ENCODE results near the gene TTC36. TPM values are rescaled to one million over a fixed set of nuclear protein-coding genes. Genes with fewer than 3 reads are reported as not detected.
"Not testable (repeated sequence)": the region's sequence is repeated elsewhere in the genome, so short reads cannot be mapped to it uniquely, and the experiment has no call there.

Gene TTC36
- total RNA-seq, 1 experiment from 2014 or later = not detected

- no peak for DNase-seq (ENCODE audit: low read depth)
Measured at GRCh38 chr11:118532091-118532490, 4.8 kb downstream of the TTC36 start.

- no peak for DNase-seq (ENCODE audit: low read depth)
Measured at GRCh38 chr11:118532852-118533768, 5.8 kb downstream of the TTC36 start.

DNA sequence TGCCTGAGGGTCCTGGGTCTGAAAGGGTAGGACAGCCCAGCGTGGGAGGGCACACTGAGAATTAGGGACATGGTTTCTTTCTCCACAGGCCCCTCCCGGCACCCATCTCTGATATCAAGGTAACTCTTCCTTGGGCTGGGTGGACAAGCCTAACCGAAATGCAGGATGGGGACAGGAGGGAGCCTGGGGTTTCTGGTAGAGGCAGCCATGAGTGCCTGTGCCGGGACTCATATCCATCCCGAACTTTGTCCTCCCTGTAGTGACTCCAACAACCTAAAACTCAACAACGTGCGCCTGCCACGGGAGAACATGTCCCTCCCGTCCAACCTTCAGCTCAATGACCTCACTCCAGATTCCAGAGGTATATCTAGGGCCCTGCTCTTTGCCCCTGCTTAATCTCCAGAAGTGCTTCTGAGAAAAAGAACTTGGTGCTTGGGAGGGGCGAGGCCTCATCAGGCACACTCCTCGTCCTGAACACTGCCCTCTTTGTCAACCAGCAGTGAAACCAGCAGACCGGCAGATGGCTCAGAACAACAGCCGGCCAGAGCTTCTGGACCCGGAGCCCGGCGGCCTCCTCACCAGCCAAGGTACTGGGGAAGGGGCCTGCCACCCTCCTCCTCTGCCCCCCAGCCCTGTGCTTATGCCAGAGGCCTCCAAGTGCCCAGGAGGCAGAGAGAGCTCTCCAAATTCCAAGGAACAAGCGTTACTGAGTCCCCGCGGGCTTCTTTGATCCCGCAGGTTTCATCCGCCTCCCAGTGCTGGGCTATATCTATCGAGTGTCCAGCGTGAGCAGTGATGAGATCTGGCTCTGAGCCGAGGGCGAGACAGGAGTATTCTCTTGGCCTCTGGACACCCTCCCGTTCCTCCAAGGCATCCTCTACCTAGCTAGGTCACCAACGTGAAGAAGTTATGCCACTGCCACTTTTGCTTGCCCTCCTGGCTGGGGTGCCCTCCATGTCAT, 6.8 kb downstream of the TTC36 start:
- peak; percentile 20 for DNase-seq (ENCODE audit: low read depth)

DNA sequence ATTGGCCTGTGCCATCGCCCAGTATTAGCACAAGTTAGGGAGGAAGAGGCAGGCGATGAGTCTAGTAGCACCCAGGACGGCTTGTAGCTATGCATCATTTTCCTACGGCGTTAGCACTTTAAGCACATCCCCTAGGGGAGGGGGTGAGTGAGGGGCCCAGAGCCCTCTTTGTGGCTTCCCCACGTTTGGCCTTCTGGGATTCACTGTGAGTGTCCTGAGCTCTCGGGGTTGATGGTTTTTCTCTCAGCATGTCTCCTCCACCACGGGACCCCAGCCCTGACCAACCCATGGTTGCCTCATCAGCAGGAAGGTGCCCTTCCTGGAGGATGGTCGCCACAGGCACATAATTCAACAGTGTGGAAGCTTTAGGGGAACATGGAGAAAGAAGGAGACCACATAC, 8.0 kb downstream of the TTC36 start:
- DNase-seq (ENCODE audit: low read depth) = no peak

GRCh38 chr11:118536726-118537125, 9.5 kb downstream of the TTC36 start:
- no peak for DNase-seq (ENCODE audit: low read depth)

DNA sequence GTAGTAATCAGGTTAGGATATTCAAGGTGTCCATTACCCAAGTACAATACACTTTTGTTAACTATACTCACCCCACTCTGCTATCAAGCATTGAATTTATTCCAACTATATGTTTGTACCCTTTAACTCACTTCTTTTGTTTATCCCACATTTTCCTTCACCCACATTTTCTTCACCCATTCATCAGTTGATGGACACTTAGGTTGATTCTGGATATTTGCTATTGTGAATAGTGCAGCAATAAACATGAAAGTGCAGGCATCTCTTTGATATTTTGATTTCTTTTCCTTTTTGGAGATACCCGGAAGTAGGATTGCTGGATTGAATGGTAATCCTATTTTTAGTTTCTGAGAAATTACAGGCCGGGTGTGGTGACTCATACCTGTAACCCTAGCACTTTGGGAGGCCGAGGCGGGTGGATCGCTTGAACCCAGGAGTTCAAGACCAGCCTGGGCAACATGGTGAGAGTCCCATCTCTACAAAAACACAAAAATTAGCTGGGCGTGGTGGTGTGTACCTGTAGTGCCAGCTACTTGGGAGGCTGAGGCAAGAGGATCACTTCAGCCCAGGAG, 10.2 kb downstream of the TTC36 start:
- peak; percentile 9 for DNase-seq (ENCODE audit: low read depth)

- DNase-seq (ENCODE audit: low read depth) = no peak
Measured at GRCh38 chr11:118544010-118544646, 16.9 kb downstream of the TTC36 start.

GRCh38 chr11:118544647-118545010, 17.4 kb downstream of the TTC36 start:
- no peak for DNase-seq (ENCODE audit: low read depth)

DNA sequence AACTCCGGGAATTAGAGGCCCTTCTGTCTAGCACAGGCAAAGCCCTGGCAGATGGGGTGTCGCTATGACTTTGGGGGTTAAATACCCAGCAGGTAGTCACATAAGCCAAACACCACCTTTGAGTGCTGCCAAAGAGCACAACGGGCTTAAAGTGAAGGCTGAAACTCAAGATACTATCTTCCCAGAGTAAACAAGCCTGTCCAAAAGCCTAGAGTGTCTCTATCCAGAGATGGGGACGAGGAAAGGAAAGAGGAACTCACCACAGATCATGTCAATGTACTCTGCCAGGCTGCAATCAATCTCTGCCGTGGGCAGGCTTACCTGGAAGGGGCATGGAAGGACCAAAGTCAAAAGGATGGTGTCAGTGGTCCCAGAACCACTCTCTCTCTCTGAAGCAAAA, 18.3 kb downstream of the TTC36 start:
- DNase-seq (ENCODE audit: low read depth) = no peak

GRCh38 chr11:118547132-118547531, 19.9 kb downstream of the TTC36 start:
- DNase-seq (ENCODE audit: low read depth) = no peak

DNA sequence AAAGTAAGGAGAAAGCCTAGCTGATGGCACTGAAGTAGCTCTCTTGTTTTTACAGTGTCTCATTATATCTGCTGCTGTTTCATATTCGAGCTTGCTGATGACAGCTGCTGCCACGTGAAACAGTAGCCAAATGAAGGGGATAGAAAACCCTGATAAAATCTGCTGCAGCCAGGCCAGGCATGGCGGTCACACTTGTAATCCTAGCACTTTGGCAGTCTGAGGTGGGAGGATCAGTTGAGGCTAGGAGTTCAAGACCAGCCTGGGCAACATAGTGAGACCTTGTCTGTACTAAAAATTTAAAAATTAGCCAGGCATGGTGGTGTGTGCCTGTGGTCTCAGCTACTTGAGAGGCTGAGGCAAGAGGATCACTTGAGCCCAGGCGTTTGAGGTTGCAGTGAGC, 25.1 kb downstream of the TTC36 start:
- DNase-seq (ENCODE audit: low read depth) = no peak

- DNase-seq (ENCODE audit: low read depth) = no peak
Measured at GRCh38 chr11:118560806-118561205, 33.5 kb downstream of the TTC36 start.

- DNase-seq (ENCODE audit: low read depth) = peak; percentile 13
Measured at GRCh38 chr11:118565051-118565450, 37.8 kb downstream of the TTC36 start.

GRCh38 chr11:118569670-118570069, 42.4 kb downstream of the TTC36 start:
- DNase-seq (ENCODE audit: low read depth) = no peak

DNA sequence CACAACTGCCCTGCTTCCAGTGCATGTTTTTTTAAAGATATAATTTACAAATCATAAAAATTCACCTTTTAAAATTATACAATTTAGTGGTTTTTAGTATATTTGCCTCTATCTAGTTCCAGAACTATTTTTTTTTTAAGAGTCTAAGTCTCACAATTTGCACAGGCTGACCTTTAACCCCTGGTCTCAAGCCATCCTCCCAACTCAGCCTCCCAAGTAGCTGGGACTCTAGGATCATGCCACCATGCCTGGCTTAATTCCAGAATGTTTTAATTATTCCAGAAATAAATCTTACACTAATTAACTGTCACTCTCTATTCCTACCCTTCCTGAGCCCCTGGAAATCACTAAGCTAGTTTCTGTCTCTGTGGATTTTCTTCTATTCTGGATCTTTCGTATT, 43.5 kb downstream of the TTC36 start:
- no peak for DNase-seq (ENCODE audit: low read depth)

- not testable (repeated sequence) for DNase-seq (ENCODE audit: low read depth)
Measured at GRCh38 chr11:118571701-118572060, 44.4 kb downstream of the TTC36 start.

GRCh38 chr11:118572061-118572980, 45.0 kb downstream of the TTC36 start, which contains the start of gene ARCN1:
Gene ARCN1 (plus strand): TSS chr11:118572409. CDS start chr11:118572548, 139 bp downstream.
- peak; percentile 76 for DNase-seq (ENCODE audit: low read depth)

- DNase-seq (ENCODE audit: low read depth) = peak; percentile 57
Measured at GRCh38 chr11:118572981-118573550, 45.8 kb downstream of the TTC36 start.

- no peak for DNase-seq (ENCODE audit: low read depth)
Measured at GRCh38 chr11:118574636-118575035, 47.4 kb downstream of the TTC36 start.

- DNase-seq (ENCODE audit: low read depth) = not testable (repeated sequence)
Measured at GRCh38 chr11:118577995-118578394, 50.7 kb downstream of the TTC36 start.
